Measurements from ENCODE around the gene FAM25G.

The FAM25G gene

GRCh38 chr10:47449102-47449978 is 42.2 kb downstream of the FAM25G start:
- DNase-seq (ENCODE audit: low read depth, low spot score): no peak

- DNase-seq (ENCODE audit: low read depth, low spot score): no peak
Measured at GRCh38 chr10:47447705-47448104, 43.8 kb downstream of the FAM25G start.

GRCh38 chr10:47447209-47447608 is 44.3 kb downstream of the FAM25G start:
- DNase-seq (ENCODE audit: low read depth, low spot score): no peak

- no peak for DNase-seq (ENCODE audit: low read depth, low spot score)
Measured at GRCh38 chr10:47445720-47446119, 45.8 kb downstream of the FAM25G start.

- DNase-seq (ENCODE audit: low read depth, low spot score): no peak
Measured at GRCh38 chr10:47444047-47444446, 47.5 kb downstream of the FAM25G start.

GRCh38 chr10:47443145-47443544 is 48.4 kb downstream of the FAM25G start:
- DNase-seq (ENCODE audit: low read depth, low spot score): no peak

GRCh38 chr10:47442351-47442750 is 49.1 kb downstream of the FAM25G start:
- DNase-seq (ENCODE audit: low read depth, low spot score): no peak

- DNase-seq (ENCODE audit: low read depth, low spot score): no peak
Measured at GRCh38 chr10:47441938-47442337, 49.6 kb downstream of the FAM25G start.

GRCh38 chr10:47440207-47440606 is 51.3 kb downstream of the FAM25G start:
- no peak for DNase-seq (ENCODE audit: low read depth, low spot score)

- peak; percentile 83 for DNase-seq (ENCODE audit: low read depth, low spot score)
Measured at GRCh38 chr10:47438857-47439474, 52.5 kb downstream of the FAM25G start.

Data from astrocyte of the hippocampus (primary cell).